H1 (cell line): ENCODE data around the gene ENTPD6. TPM values are rescaled to one million over a fixed set of nuclear protein-coding genes. Genes with fewer than 3 reads are reported as not detected.

ENCODE experiments used
- E2F6 ChIP-seq: IDR thresholded peaks from 2 replicates; pipeline ENCODE4 v1.6.1; 2012; ENCODE audit warnings: inconsistent platforms
- MAFK ChIP-seq: IDR thresholded peaks from 2 replicates; pipeline ENCODE4 v1.6.1; 2012; ENCODE audit warnings: low read depth, mild to moderate bottlenecking, improper control_type of control experiment, low read length
- MAX ChIP-seq: IDR thresholded peaks from 2 replicates; pipeline ENCODE4 v1.6.1; 2012; ENCODE audit warnings: inconsistent platforms
- RXRA ChIP-seq: IDR thresholded peaks from 2 replicates; pipeline ENCODE4 v1.6.1; 2011; ENCODE audit warnings: low read depth, mild to moderate bottlenecking, low read length, moderate library complexity; ENCODE audit not compliant: insufficient read depth
- polyA plus RNA-seq, 7 experiments: library from polyadenylated mRNA; depleted of rRNA in 3 of 7; stranded (reverse) in 5 of 7; unstranded in 2 of 7; fragments of >200 nt in 5 of 7; fragments of 200-250 nt in 2 of 7; gene quantifications; 1 replicate in 5 of 7; 2 replicates in 1 of 7; 4 replicates in 1 of 7; pipeline versions ENCODE4 v1.2.1 to v1.2.3, GENCODE V29; 2011 to 2013; ENCODE audit warnings: missing spikeins in 2 of 7, mixed read lengths in 2 of 7
- total RNA-seq: library from RNA; stranded (reverse); fragmentation: NEBNext Ultra II Directional; extraction: Animal tissue kit (Norgen Biotek cat#: 25700); gene quantifications from 2 replicates; pipeline ENCODE4 v1.2.1, GENCODE V29; 2021

ENTPD6 gene
- total and polyA plus RNA-seq, 2 of the 8 experiments (the other 6 are each of a cell fraction or from before 2014, with no cell fraction given): 47.8 to 57.3 TPM

- TF ChIP-seq RXRA: no peak
- no peak for TF ChIP-seq MAFK
- TF ChIP-seq MAX: no peak
- TF ChIP-seq E2F6: no peak
- TF ChIP-seq, all 59 proteins: peak for 0
Measured at GRCh38 chr20:25198663-25199383, 3.3 kb downstream of the ENTPD6 start (continued).
